Rectal smooth muscle tissue (tissue), 1 donor: ENCODE results near the gene MPPE1.

Experiments used
- H3K27ac ChIP-seq: one replicate; pipeline ENCODE4 v1.7.0; 2013; ENCODE audit warnings: low read depth, low read length, inconsistent platforms
- H3K27me3 ChIP-seq: one replicate; pipeline ENCODE4 v1.7.0; 2013; ENCODE audit warnings: low read length; ENCODE audit not compliant: control insufficient read depth, insufficient read depth
- H3K36me3 ChIP-seq: one replicate; pipeline ENCODE4 v1.7.0; 2013; ENCODE audit warnings: low read length; ENCODE audit not compliant: control insufficient read depth, insufficient read depth
- H3K4me1 ChIP-seq: one replicate; pipeline ENCODE4 v1.7.0; 2013; ENCODE audit warnings: low read length; ENCODE audit not compliant: control insufficient read depth, insufficient read depth
- H3K4me3 ChIP-seq: one replicate; pipeline ENCODE4 v1.7.0; 2013; ENCODE audit warnings: low read length
- H3K9ac ChIP-seq: one replicate; pipeline ENCODE4 v1.7.0; 2013; ENCODE audit warnings: low read length

The MPPE1 gene

GRCh38 chr18:11888726-11889125, 19.4 kb downstream of the MPPE1 start:
- H3K27me3 ChIP-seq = no peaks in the 10 kb centered on the region
- H3K4me1 ChIP-seq = no peaks in the 10 kb centered on the region
- H3K36me3 ChIP-seq = peaks cover 34% of the 10 kb centered on the region
- H3K9ac ChIP-seq = no peak overlapping the region
- H3K27ac ChIP-seq = no peak overlapping the region
- H3K4me3 ChIP-seq = no peak overlapping the region

DNA sequence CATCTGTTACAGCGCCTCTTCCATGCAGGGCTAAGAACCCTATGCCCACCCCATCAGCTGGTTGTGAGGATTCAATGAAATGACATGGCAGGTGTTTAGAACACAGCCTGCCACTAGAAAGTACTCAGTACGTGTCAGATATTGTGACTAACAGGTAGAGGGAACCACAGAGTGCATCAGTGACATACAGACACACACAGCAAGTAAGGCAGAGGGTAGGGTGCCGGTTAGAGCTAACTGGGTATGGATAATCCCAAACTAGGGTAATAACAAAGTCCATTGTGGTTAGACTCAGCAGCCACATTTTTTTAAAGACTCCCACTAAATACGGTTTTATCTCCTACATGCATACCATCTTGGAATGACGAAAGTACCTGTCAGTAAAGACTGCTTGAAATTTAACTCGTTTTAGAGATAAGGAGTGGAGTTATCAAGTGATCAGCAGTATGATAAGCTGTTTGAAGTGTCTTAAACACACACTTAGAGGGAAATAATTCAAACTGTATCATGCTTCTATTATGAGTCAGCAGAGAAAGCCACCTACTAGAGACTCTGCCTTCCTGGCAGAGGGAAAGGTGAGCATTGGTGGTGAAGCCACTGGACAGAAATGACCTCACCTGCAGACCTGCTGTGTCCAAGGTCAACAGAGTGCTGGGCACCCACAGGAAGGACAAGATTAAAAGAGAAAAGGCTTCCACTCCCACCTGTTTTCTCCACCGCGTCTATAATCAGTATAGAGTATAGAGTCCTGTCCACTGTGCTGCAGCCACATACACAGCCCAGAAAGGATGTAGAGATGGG, 20.6 kb downstream of the MPPE1 start:
- H3K27me3 ChIP-seq = no peaks in the 10 kb centered on the region
- no peaks in the 10 kb centered on the region for H3K4me1 ChIP-seq
- H3K4me3 ChIP-seq = no peak overlapping the region
- H3K36me3 ChIP-seq = peaks cover 29% of the 10 kb centered on the region
- H3K27ac ChIP-seq = no peak overlapping the region
- no peak overlapping the region for H3K9ac ChIP-seq

GRCh38 chr18:11886577-11887110, 21.5 kb downstream of the MPPE1 start:
- H3K27ac ChIP-seq = no peak overlapping the region
- H3K4me1 ChIP-seq = no peaks in the 10 kb centered on the region
- H3K4me3 ChIP-seq = no peak overlapping the region
- no peak overlapping the region for H3K9ac ChIP-seq
- no peaks in the 10 kb centered on the region for H3K27me3 ChIP-seq
- H3K36me3 ChIP-seq = peaks cover 31% of the 10 kb centered on the region

- no peak overlapping the region for H3K4me3 ChIP-seq
- no peak overlapping the region for H3K27ac ChIP-seq
- H3K9ac ChIP-seq = no peak overlapping the region
- H3K4me1 ChIP-seq = no peaks in the 10 kb centered on the region
- H3K36me3 ChIP-seq = peaks cover 37% of the 10 kb centered on the region
- no peaks in the 10 kb centered on the region for H3K27me3 ChIP-seq
These were observed 22.7 kb downstream of the MPPE1 start for GRCh38 chr18:11885278-11885947.

DNA sequence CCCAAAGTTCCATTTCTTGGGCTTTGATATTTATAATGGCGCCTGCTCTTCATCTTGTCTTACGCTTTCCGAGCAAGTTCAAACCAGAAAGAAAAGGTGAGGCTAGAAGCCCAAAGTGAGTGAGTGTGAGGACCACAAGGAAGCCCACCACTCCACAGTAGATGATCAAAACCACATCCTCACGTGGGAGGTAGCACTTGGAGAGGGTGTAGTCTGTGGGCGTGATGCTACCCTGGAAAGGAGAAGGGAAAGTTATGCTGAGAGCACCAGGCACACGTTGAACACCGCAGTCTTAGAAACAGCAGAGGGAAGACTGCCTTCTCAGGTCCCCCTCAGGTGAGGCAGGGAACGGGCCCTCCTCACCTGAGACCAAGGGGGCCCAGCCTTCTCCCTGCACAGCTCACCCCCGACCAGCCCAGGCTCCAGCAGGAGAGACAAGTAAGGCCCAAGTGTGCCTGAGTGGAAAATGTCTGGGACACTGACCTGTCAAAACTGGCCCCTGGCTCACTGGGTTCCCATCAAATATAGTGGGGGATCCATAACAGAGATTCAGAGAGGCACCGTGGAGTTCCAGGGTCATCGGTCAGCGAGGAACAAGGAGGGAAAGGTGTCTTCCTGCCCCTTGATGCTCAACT, 23.6 kb downstream of the MPPE1 start:
- peaks cover 37% of the 10 kb centered on the region for H3K36me3 ChIP-seq

DNA sequence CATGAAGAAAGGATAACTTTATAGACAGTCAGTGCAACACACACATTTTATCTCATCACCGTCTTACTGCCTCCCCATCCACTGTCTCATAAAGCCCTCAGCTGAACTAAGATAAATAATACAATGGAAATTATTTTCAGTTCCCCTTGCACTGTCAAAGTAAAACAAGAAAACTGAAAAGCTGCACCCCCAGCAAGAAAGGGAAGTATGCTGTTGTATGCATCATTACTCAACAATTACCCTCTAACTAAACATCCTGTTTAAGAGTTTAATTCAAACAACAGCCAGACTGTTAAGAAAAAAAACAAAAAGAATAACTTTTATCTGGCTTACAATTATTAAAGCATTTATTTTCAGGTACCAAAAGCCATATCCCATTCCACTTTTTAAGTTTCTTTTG, 25.0 kb downstream of the MPPE1 start:
- H3K27ac ChIP-seq = no peak overlapping the region
- no peaks in the 10 kb centered on the region for H3K27me3 ChIP-seq
- H3K4me1 ChIP-seq = no peaks in the 10 kb centered on the region
- peaks cover 27% of the 10 kb centered on the region for H3K36me3 ChIP-seq
- H3K4me3 ChIP-seq = no peak overlapping the region
- no peak overlapping the region for H3K9ac ChIP-seq

More for the DNA sequence above, 23.6 kb downstream of the MPPE1 start:
- H3K4me3 ChIP-seq = no peak overlapping the region
- no peaks in the 10 kb centered on the region for H3K4me1 ChIP-seq
- no peak overlapping the region for H3K27ac ChIP-seq
- H3K27me3 ChIP-seq = no peaks in the 10 kb centered on the region
- H3K9ac ChIP-seq = no peak overlapping the region

DNA sequence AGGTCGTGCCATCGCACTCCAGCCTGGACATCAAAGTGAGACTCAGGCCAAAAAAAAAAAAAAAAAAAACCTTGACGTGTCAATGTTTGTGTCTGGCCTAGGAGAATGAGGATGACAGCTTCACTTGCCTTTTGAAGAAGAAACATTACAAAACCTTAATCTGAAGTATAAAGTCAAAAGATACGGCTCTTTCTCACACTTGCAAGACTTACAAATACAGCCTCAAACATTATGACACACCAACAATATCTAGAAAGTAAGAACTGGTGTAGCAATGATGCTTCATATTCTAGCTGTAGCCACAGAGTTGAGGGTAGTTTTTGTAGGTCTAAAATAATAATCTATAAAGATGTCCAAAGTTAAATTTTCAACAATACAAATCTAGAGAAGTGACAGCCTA, 25.5 kb downstream of the MPPE1 start:
- Histone ChIP-seq H3K27me3 (no peaks in the 10 kb centered on the region), H3K36me3 (peaks cover 27% of the 10 kb centered on the region), H3K4me3 (no peak overlapping the region), H3K27ac (no peak overlapping the region), H3K9ac (no peak overlapping the region), H3K4me1 (no peaks in the 10 kb centered on the region)

DNA sequence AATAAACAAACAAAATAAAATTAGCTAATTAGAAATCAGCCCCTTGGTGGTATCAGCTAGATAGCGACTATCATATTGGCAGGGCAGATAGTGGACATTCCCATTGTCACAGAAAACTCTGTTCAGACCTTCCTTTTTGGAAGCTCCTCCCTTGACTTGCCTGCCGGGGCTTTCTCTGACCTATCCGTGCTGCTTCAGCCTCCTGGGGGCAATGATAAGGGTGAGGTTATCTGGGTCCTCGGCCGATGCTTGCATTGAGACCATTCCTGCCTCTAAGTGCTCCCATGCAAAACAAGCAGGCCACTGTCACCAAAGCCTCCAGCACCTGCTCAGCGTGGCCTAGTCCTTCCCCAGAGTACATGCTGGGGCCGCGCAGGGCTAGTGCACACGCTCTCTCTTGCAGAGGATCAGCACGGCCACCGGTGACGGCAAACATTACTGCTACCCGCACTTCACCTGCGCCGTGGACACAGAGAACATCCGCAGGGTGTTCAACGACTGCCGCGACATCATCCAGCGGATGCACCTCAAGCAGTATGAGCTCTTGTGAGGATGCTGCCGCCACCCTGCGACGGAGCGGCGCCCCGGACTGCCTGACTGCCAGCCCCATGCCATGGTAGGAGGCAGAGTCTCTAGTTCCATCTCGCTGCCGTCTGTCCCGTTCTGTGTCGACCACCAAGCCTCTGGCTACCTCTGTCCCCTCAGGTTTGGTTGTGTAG, 27.4 kb downstream of the MPPE1 start:
- Histone ChIP-seq H3K27me3 (no peaks in the 10 kb centered on the region), H3K27ac (no peak overlapping the region), H3K9ac (no peak overlapping the region), H3K4me3 (no peak overlapping the region), H3K36me3 (peaks cover 17% of the 10 kb centered on the region), H3K4me1 (no peaks in the 10 kb centered on the region)

DNA sequence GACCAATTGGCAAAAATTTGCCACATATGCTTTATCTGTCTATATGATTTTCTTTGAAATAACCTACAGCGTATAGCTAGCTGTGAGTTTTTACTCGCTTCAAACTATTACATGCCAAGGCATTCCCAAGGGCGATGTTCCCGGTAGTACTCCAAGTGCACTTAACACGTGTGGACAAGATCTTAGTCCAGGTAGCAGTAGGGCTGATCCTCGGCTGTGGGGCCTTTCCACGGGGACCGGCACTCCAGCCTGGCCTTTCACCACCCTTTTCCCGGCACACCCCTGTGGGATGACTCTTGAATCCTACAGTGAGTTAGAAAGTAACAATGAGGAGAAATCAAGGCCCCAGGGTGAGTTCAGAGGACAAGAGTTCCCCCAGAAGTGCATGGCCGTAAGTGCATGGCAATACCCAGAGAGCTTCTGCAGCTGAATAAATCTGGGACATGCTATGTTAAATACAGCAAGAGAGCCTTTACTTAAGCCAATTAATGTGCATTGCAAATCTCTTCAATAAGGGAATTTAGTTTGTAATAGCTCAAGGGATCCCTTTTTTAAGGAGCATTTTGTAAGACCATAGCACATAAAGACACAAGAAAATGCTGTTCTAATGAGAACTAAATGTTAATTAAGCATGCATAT, 30.5 kb downstream of the MPPE1 start:
- H3K4me1 ChIP-seq = no peaks in the 10 kb centered on the region
- no peak overlapping the region for H3K9ac ChIP-seq
- H3K27ac ChIP-seq = no peak overlapping the region
- H3K4me3 ChIP-seq = no peak overlapping the region
- peaks cover 8% of the 10 kb centered on the region for H3K36me3 ChIP-seq
- H3K27me3 ChIP-seq = no peaks in the 10 kb centered on the region

DNA sequence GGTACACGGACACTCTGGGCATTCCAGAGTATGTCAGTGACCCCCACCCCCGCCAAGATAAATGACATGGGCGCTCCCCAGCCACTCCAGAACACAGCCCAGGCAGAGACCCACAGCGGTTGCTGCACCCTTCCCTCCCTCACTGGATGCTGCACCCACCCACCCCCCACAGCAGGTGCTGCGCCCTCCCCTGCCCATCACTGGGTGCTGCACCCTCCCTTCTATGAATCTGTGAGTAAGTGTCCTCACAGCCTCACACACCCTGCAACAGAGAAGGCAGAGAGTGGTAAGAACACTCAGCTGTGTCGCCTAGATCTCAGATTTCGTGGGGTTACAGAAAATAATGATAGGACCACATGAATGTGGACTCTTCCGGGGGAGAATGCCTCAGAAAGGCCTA, 33.4 kb downstream of the MPPE1 start:
- Histone ChIP-seq H3K4me3 (no peak overlapping the region), H3K27ac (no peak overlapping the region), H3K27me3 (no peaks in the 10 kb centered on the region), H3K36me3 (no peaks in the 10 kb centered on the region), H3K9ac (no peak overlapping the region), H3K4me1 (no peaks in the 10 kb centered on the region)

DNA sequence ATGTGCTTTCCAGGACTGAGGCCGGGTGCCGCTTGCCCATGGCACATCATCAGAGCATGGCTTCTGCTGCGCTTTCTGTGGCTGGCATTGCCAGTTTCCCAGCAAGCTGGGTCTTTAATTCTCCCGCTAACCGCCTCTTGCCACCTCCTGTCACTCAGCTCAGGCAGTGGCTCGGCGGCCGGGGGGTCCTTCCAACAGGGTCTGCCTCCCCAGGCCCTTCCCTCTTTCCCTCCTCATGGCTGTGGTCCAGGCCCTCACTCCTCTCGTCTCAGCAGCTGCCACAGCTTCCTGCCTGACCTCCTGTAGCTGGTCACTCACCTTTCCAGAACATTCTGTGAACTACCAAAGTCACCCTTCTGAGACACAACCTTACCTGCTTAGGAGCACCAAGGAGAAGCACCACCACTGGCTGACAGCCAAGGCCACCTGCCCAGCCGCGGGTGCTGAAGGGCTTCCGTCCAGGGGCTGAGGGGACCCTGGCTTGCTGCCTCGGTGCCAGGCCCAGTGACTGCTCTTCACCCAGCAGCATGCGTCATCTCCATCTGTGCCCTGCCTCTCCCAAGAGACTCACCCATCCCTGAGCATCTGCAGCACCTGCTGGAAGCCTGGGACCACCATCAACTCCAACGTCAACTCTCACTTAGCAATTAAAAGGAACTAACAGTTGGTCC, 34.3 kb downstream of the MPPE1 start:
- Histone ChIP-seq H3K4me1 (no peaks in the 10 kb centered on the region), H3K4me3 (no peak overlapping the region), H3K27ac (no peak overlapping the region), H3K27me3 (no peaks in the 10 kb centered on the region), H3K36me3 (no peaks in the 10 kb centered on the region), H3K9ac (no peak overlapping the region)
